Measurements from ENCODE around the gene RASSF4. TPM values are rescaled to one million over a fixed set of nuclear protein-coding genes. Genes with fewer than 3 reads are reported as not detected.

RASSF4 gene
- total RNA-seq, 2 experiments from 2014 or later, result 1.2 to 3.1 TPM

- Mint-ChIP-seq H3K27ac (no peak overlapping the region), H3K27me3 (peaks cover 8% of the 10 kb centered on the region), H3K9me3 (ENCODE audit: low read depth) (no peaks in the 10 kb centered on the region), H3K36me3 (no peaks in the 10 kb centered on the region), H3K4me3 (no peak overlapping the region), H3K4me1 (no peaks in the 10 kb centered on the region)
- DNase-seq, result peak; percentile 15
- CTCF ChIA-PET, result interaction anchor here (2.3 kb wide), 1 partner anchor 10 kb away, joined by 7 read pairs; no protein-coding TSS in a partner anchor
- ATAC-seq, result no peak
Measured at GRCh38 chr10:44922796-44923545, 36.6 kb upstream of the RASSF4 start.

- H3K9me3 Mint-ChIP-seq (ENCODE audit: low read depth), result no peaks in the 10 kb centered on the region
- H3K36me3 Mint-ChIP-seq, result no peaks in the 10 kb centered on the region
- peaks cover 5% of the 10 kb centered on the region for H3K27me3 Mint-ChIP-seq
- ATAC-seq (no peak), DNase-seq (peak; percentile 18)
- CTCF ChIA-PET, result interaction anchor here (2.3 kb wide), 1 partner anchor 9 kb away, joined by 7 read pairs; no protein-coding TSS in a partner anchor
- H3K4me3 Mint-ChIP-seq, result no peak overlapping the region
- H3K4me1 Mint-ChIP-seq, result no peaks in the 10 kb centered on the region
- no peak overlapping the region for H3K27ac Mint-ChIP-seq
Measured at GRCh38 chr10:44923611-44924010, 36.0 kb upstream of the RASSF4 start.

- CTCF ChIA-PET, result interaction anchor here (0.6 to 2.3 kb wide), 2 partner anchors 8 to 662 kb away, joined by 3 to 7 read pairs; no protein-coding TSS in a partner anchor
- H3K36me3 Mint-ChIP-seq, result no peaks in the 10 kb centered on the region
- H3K9me3 Mint-ChIP-seq (ENCODE audit: low read depth), result no peaks in the 10 kb centered on the region
- no peak for ATAC-seq
- peak; percentile 38 for DNase-seq
- peaks cover 5% of the 10 kb centered on the region for H3K27me3 Mint-ChIP-seq
- no peak overlapping the region for H3K4me3 Mint-ChIP-seq
- H3K27ac Mint-ChIP-seq, result no peak overlapping the region
- no peaks in the 10 kb centered on the region for H3K4me1 Mint-ChIP-seq
Measured at GRCh38 chr10:44924261-44925040, 35.2 kb upstream of the RASSF4 start.

- DNase-seq (peak; percentile 41), ATAC-seq (no peak)
- Mint-ChIP-seq H3K27me3 (no peaks in the 10 kb centered on the region), H3K36me3 (no peaks in the 10 kb centered on the region), H3K4me3 (no peak overlapping the region), H3K9me3 (ENCODE audit: low read depth) (no peaks in the 10 kb centered on the region), H3K4me1 (no peaks in the 10 kb centered on the region), H3K27ac (no peak overlapping the region)
- CTCF ChIA-PET, result interaction anchor here (2.3 kb wide), 1 partner anchor 8 kb away, joined by 7 read pairs; no protein-coding TSS in a partner anchor
Measured at GRCh38 chr10:44925224-44925623, 34.4 kb upstream of the RASSF4 start.

DNA sequence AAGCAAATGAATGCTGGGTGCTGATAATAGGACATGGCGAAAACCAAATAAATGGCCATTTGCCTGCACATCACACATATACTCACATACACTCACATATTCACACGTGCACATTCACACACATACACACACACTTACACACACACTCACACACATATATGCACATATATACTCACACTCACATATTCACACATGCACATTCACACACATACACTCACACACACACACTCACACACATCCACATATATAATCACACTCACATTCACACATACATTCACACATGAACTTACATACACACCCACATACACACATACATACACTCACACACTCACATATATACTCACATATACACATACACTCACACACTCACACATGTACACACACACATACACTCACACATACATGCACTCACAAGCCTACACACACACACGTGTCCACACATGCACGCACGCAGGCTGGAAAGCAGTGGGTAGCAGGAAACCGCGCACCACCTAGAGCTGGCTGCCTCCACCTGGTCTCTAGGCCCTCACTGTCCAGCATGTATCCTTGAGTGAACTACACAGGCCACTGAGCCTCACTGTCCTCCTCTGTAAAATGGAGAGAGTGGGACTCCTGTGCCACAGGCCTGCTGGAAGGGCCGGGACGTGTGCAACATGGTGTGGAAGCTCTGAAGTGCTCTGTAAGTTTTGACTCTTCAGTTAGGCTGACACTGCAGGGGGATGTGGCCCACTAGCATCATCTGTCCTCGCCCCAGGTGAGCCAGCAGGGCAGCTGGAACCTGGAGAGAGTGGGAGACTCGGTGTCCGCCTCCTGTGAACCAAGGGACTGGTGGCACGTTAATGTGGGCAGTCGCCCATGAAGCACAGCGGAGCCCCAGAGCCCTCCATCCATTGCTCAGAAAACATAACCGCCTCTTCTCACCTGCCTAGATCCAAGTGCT lies 33.5 kb upstream of the RASSF4 start:
- Mint-ChIP-seq H3K9me3 (ENCODE audit: low read depth) (no peaks in the 10 kb centered on the region), H3K4me1 (no peaks in the 10 kb centered on the region), H3K4me3 (no peak overlapping the region), H3K27ac (no peak overlapping the region), H3K27me3 (no peaks in the 10 kb centered on the region), H3K36me3 (no peaks in the 10 kb centered on the region)
- DNase-seq (no peak), ATAC-seq (no peak)
- CTCF ChIA-PET, result no interaction called here

- Mint-ChIP-seq H3K36me3 (no peaks in the 10 kb centered on the region), H3K27me3 (no peaks in the 10 kb centered on the region), H3K4me1 (no peaks in the 10 kb centered on the region), H3K27ac (no peak overlapping the region), H3K9me3 (ENCODE audit: low read depth) (no peaks in the 10 kb centered on the region), H3K4me3 (no peak overlapping the region)
- ATAC-seq, result no peak
- CTCF ChIA-PET, result no interaction called here
- DNase-seq, result no peak
Measured at GRCh38 chr10:44926751-44927351, 32.8 kb upstream of the RASSF4 start.

GRCh38 chr10:44927352-44927751 lies 32.2 kb upstream of the RASSF4 start:
- CTCF ChIA-PET, result no interaction called here
- H3K4me3 Mint-ChIP-seq, result no peak overlapping the region
- H3K4me1 Mint-ChIP-seq, result no peaks in the 10 kb centered on the region
- no peaks in the 10 kb centered on the region for H3K36me3 Mint-ChIP-seq
- peak; percentile 25 for DNase-seq
- no peaks in the 10 kb centered on the region for H3K9me3 Mint-ChIP-seq (ENCODE audit: low read depth)
- H3K27ac Mint-ChIP-seq, result no peak overlapping the region
- no peak for ATAC-seq
- H3K27me3 Mint-ChIP-seq, result no peaks in the 10 kb centered on the region

GRCh38 chr10:44928462-44928861 lies 31.1 kb upstream of the RASSF4 start:
- Mint-ChIP-seq H3K4me3 (no peak overlapping the region), H3K9me3 (ENCODE audit: low read depth) (no peaks in the 10 kb centered on the region), H3K27ac (no peak overlapping the region), H3K27me3 (no peaks in the 10 kb centered on the region), H3K36me3 (no peaks in the 10 kb centered on the region), H3K4me1 (peaks cover 3% of the 10 kb centered on the region)
- no peak for DNase-seq
- CTCF ChIA-PET, result no interaction called here
- no peak for ATAC-seq

GRCh38 chr10:44929356-44930255 lies 30.0 kb upstream of the RASSF4 start:
- H3K36me3 Mint-ChIP-seq, result no peaks in the 10 kb centered on the region
- ATAC-seq, result no peak
- no peak overlapping the region for H3K27ac Mint-ChIP-seq
- no peak overlapping the region for H3K4me3 Mint-ChIP-seq
- no peaks in the 10 kb centered on the region for H3K27me3 Mint-ChIP-seq
- CTCF ChIA-PET, result no interaction called here
- DNase-seq, result peak; percentile 34
- no peaks in the 10 kb centered on the region for H3K9me3 Mint-ChIP-seq (ENCODE audit: low read depth)
- H3K4me1 Mint-ChIP-seq, result peaks cover 3% of the 10 kb centered on the region

GRCh38 chr10:44930904-44931620 lies 28.5 kb upstream of the RASSF4 start:
- H3K9me3 Mint-ChIP-seq (ENCODE audit: low read depth), result no peaks in the 10 kb centered on the region
- DNase-seq, result peak; percentile 19
- H3K4me1 Mint-ChIP-seq, result peaks cover 8% of the 10 kb centered on the region
- no peak for ATAC-seq
- CTCF ChIA-PET, result interaction anchor here (3.1 kb wide), 1 partner anchor 12 kb away, joined by 22 read pairs; no protein-coding TSS in a partner anchor
- no peak overlapping the region for H3K4me3 Mint-ChIP-seq
- H3K27me3 Mint-ChIP-seq, result no peaks in the 10 kb centered on the region
- H3K36me3 Mint-ChIP-seq, result no peaks in the 10 kb centered on the region
- no peak overlapping the region for H3K27ac Mint-ChIP-seq

DNA sequence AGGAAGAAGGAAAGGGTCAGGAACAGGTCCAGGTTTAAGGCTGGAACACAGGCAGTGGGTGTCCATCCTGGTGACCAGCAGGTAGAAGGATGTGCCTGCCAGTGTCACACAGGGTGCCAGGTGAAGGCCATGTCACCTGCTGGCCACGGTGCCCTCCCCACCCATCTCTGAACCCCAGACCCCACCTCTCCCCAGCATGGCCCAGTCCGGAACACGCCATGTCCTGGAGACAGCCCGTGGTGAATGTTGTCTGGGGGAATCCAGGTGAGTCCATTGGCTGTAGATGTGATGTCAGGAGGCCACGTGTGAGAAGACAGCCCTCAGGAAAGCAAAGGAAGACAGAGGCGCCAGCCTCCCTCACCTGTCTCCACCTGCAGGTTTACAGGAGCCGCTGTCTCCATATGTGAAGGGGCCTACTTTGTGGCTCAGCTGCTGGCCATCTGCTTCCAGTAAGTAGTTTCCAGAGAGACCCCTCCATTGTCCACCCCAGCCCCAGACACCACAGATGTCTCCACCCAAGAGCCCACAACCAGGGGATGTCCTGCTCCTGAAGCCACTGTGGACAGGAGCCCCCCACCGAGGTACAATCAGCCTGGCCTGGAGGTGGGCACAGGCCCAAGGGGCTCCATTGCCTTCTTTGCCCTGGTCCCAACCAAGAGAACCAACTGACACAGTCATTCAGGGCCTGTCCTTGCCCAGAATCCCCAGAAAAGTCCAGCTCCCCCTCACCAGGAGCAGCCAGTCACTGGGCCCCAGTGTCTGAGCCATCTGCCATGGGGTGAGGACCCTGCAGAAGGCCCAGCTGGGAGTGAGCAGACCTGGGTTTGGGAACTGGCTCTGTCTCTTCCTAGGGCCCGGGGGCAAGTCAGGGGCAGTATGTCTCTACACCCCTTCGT lies 27.7 kb upstream of the RASSF4 start:
- peaks cover 13% of the 10 kb centered on the region for H3K4me1 Mint-ChIP-seq
- no peak overlapping the region for H3K27ac Mint-ChIP-seq
- H3K4me3 Mint-ChIP-seq, result no peak overlapping the region
- no peaks in the 10 kb centered on the region for H3K27me3 Mint-ChIP-seq
- CTCF ChIA-PET, result interaction anchor here (0.6 to 3.1 kb wide), 19 partner anchors 8 to 332 kb away, joined by 3 to 38 read pairs (median 6); no protein-coding TSS in a partner anchor
- DNase-seq (peak; percentile 29), ATAC-seq (peak; percentile 12)
- H3K36me3 Mint-ChIP-seq, result no peaks in the 10 kb centered on the region
- no peaks in the 10 kb centered on the region for H3K9me3 Mint-ChIP-seq (ENCODE audit: low read depth)
